IPS-18a (cell line): ENCODE results near the gene HSPA1L.
"Not testable (repeated sequence)": the region's sequence is repeated elsewhere in the genome, so short reads cannot be mapped to it uniquely, and the experiment has no call there.

Experiments used
- H3K27ac ChIP-seq: one replicate; pipeline ENCODE4 v1.5.1; 2013; ENCODE audit warnings: low read length
- H3K27me3 ChIP-seq: one replicate; pipeline ENCODE4 v1.6.1; 2013; ENCODE audit warnings: mild to moderate bottlenecking, low read length; ENCODE audit not compliant: control insufficient read depth, insufficient read depth
- H3K36me3 ChIP-seq: one replicate; pipeline ENCODE4 v1.6.1; 2013; ENCODE audit warnings: low read depth, low read length; ENCODE audit not compliant: control insufficient read depth
- H3K4me1 ChIP-seq: one replicate; pipeline ENCODE4 v1.6.1; 2013; ENCODE audit warnings: low read depth, low read length; ENCODE audit not compliant: control insufficient read depth
- H3K4me3 ChIP-seq: one replicate; pipeline ENCODE4 v1.5.1; 2013; ENCODE audit warnings: low read length
- H3K9ac ChIP-seq: one replicate; pipeline ENCODE4 v1.6.1; 2013; ENCODE audit warnings: mild to moderate bottlenecking, low read length, moderate library complexity
- H3K9me3 ChIP-seq: one replicate; pipeline ENCODE4 v1.6.1; 2013; ENCODE audit warnings: low read depth, low read length; ENCODE audit not compliant: control insufficient read depth

HSPA1L gene

DNA sequence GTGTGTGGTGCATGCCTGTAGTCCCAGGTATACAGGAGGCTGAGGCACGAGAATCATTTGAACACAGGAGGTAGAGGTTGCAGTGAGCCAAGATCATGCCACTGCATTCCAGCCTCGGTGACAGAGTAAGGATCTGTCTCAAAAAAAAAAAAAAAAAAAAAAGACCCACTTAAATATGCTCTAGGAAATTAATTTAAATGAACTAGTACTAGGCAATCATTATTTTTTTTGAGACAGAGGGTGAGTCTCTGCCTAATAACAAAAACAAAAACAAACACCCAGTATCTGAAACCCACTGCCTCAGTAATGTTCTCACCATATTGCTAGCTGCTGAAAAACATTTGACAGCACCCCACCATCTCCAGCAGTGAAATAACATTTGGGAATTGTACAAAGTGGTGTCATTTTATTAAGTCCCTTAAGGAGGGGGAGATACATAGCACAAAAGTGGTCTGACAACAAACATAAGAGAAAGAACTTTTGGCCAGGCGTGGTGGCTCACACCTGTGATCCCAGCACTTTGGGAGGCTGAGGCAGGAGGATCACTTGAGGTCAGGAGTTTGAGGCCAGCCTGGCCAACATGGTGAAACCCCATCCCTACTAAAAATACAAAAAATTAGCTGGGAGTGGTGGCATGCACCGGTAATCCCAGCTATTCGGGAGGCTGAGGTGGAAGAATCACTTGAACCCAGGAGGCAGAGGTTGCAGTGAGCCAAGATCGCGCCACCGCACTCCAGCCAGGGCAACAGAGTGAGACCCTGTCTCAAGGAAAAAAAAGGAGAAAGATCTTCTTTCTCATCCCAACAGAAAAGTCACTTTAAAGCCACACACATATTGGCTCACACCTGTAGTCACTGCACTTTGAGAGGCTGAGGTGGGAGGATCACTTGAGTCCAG lies 13.8 kb downstream of the HSPA1L start:
- not testable (repeated sequence) for H3K9me3 ChIP-seq, H3K4me1 ChIP-seq, H3K27ac ChIP-seq, H3K27me3 ChIP-seq, H3K4me3 ChIP-seq, H3K9ac ChIP-seq
- peaks cover 16% of the 10 kb centered on the region for H3K36me3 ChIP-seq

DNA sequence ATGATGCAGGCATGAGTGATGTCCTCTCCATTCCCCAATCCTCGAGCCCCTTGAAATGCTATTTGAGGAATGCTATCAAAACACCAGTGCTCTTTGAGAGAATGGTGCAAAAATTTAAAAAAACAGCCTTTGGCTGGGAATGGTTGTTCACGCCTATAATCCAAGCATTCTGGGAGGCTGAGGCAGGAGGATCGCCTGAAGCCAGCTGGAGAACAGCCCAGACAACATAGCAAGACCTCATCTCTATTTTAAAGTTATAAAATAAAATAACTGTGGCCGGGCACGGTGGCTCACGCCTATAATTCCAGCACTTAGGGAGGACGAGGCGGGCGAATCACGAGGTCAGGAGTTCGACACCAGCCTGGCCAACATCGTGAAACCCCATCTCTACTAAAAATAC lies 15.3 kb downstream of the HSPA1L start:
- Histone ChIP-seq H3K36me3 (peaks cover 16% of the 10 kb centered on the region), H3K27ac (no peak overlapping the region)

DNA sequence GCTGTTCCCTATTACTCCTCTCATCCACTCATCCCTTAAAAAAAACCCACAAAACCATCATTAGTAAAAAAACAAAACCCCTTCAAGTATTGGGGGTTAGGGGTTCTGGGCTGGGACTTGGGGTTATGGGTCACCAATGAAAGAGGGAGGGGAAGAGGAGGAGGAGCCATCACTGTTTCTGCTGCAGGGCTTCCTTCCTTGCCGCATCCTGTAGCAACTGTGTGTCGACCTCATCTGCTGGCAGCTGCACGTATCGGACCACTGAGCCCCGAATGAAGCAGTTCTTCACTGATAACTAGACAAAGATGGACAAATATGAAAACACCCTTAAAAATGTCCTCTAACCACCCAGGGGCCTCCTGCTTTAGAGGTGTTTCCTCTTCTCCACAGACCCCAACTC lies 17.5 kb downstream of the HSPA1L start:
- Histone ChIP-seq H3K4me1 (peaks cover 5% of the 10 kb centered on the region), H3K9me3 (no peaks in the 10 kb centered on the region), H3K27ac (no peak overlapping the region), H3K9ac (no peak overlapping the region), H3K4me3 (no peak overlapping the region), H3K27me3 (no peaks in the 10 kb centered on the region), H3K36me3 (peaks cover 13% of the 10 kb centered on the region)

More for the DNA sequence above, 15.3 kb downstream of the HSPA1L start:
- Histone ChIP-seq H3K9me3 (no peaks in the 10 kb centered on the region), H3K4me3 (no peak overlapping the region), H3K4me1 (no peaks in the 10 kb centered on the region), H3K27me3 (no peaks in the 10 kb centered on the region), H3K9ac (no peak overlapping the region)

DNA sequence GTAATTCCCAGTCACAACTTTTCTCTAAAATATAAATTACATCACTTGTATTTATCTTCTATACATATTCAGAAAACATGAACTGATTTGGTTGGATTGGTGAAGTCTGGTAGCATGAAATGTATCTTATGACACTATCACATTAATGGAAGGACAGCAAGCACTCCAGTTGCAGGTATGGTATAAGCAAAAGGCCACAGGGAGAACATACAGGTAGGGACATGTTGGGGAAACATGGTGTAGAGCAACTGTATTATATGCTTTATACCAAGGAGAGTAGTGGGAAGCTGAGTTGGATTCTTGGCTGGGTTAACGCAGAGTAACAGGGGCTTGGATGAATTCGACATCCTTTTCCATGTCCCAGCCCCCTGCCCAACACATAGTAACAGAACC lies 18.1 kb downstream of the HSPA1L start:
- no peaks in the 10 kb centered on the region for H3K9me3 ChIP-seq
- no peaks in the 10 kb centered on the region for H3K27me3 ChIP-seq
- no peak overlapping the region for H3K4me3 ChIP-seq
- peaks cover 5% of the 10 kb centered on the region for H3K4me1 ChIP-seq
- H3K9ac ChIP-seq, result no peak overlapping the region
- H3K36me3 ChIP-seq, result peaks cover 19% of the 10 kb centered on the region
- H3K27ac ChIP-seq, result no peak overlapping the region

DNA sequence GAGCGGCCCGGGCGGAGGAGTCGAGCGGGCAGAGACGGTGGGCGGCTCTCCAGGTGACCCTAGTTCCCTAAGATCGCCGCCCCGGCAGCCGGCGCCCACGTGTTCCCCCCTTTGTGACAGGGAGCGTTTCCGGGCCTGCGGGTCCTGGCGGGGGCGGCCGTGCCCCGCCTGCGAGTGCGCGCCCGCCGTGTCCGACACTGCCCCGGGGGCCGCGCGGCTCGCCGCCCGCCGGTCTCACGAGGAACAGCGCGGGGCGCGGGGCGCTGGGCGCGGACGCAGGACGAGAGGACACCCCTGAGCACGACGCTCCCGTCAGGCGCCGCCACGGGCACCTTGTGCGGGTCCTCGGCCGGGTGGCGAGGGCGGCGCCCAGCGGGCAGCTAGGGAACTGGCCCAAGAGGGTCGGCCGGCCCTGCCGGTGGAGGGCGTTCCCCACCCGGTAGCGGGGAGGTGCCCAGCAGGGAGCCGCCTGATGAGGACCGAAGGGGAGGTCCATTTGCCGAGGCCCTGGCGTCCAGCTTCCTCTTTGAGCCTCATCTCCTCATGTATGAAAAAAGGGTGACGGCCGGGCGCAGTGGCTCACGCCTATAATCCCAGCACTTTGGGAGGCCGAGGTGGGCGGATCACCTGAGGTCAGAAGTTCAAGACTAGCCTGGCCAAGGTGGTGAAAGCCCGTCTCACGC lies 19.3 kb downstream of the HSPA1L start, which contains the start of gene VARS1:
TSS of gene VARS1 (minus strand) at position 137 of the 683 bp plus-strand sequence. CDS start 535 bp downstream, outside the sequence.
- H3K36me3 ChIP-seq, result peaks cover 23% of the 10 kb centered on the region
- H3K4me1 ChIP-seq, result peaks cover 5% of the 10 kb centered on the region
- peak within 1 kb of the TSS; percentile 99 for H3K9ac ChIP-seq
- no peaks in the 10 kb centered on the region for H3K9me3 ChIP-seq
- H3K27me3 ChIP-seq, result no peaks in the 10 kb centered on the region
- peak within 1 kb of the TSS; percentile 81 for H3K27ac ChIP-seq
- H3K4me3 ChIP-seq, result peak within 1 kb of the TSS; percentile 100

DNA sequence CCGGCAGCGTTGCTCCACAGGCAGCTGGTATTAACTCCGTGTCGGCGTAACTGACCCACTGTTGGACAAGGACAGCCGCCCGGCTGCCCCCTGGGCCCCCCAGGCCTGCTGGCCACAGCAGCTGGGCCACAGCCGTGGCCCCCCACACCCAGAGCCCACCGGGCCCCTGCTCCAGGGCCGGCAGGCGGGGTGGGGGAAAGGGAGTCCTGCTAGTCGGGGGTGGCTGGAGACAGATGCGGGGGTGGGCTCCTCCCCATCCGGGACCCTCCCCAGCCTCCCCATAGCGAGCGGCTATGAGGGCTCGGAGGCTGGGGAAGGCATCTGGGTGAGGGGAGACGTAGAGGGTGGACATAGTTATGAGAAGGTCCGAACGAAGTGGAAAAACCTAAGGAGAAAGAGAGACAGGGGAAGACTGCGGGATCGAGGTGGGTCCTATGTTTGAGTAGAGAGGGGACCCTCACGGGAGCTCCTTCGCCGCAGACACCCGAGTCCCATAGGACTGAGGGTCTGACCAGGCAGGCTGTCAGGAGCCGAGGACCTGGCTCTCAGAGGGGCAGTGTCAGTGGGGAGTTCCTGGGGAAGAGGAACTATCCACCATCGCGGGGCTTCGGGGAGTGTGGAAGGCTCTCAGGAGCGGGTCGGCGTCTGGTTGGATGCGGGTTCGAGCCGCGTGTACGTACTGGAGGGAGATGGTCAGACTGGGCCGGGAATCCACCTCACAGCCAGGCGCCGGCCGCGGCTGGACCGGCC lies 20.0 kb downstream of the HSPA1L start:
- Histone ChIP-seq H3K9ac (peak overlapping the region; percentile 99), H3K27me3 (no peaks in the 10 kb centered on the region), H3K4me1 (peaks cover 5% of the 10 kb centered on the region), H3K36me3 (peaks cover 30% of the 10 kb centered on the region), H3K27ac (peak overlapping the region; percentile 81), H3K9me3 (no peaks in the 10 kb centered on the region), H3K4me3 (peak overlapping the region; percentile 100)

DNA sequence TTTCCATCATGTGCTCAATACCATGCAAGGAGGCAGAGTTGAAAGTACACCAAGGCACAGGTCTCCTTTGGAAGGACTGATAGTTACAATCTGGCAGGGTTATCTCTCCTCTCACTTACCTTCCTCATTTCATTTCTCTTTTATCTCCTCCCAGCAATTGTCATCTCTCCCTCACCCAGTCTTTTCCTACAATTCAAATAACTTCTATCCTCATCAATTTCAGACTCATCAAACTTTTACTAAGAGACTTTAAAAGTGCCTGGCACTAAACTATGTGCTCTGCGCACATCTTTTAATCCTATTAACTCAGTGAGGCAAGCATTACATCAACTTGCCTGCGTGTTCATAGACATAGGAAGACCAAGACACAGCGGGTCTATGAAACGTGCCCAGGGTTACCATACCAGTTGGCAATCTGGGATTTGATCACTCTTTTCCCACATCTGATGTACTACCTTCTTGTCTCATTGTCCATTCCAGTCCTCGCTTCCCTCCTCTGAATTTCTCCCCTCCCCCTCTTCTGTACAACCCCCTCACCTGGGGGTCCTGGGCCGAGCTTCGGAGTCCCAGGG lies 20.7 kb downstream of the HSPA1L start:
- H3K9me3 ChIP-seq, result no peaks in the 10 kb centered on the region
- H3K4me3 ChIP-seq, result peak overlapping the region; percentile 100
- peaks cover 34% of the 10 kb centered on the region for H3K36me3 ChIP-seq
- H3K9ac ChIP-seq, result peak overlapping the region; percentile 99
- H3K27ac ChIP-seq, result no peak overlapping the region
- no peaks in the 10 kb centered on the region for H3K27me3 ChIP-seq
- peaks cover 5% of the 10 kb centered on the region for H3K4me1 ChIP-seq

DNA sequence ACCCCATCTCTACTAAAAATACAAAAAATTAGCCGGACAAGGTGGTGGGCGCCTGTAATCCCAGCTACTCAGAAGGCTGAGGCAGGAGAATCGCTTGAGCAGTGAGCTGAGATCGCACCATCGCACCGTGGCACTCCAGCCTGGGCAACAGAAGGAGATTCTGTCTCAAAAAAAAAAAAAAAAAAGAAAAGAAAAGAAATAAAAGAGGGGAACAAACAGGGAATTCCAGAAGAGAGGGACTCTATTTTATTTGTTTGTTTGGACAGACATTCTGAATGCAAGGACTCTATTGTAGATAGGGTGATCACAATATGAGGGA lies 21.2 kb downstream of the HSPA1L start:
- not testable (repeated sequence) for H3K27ac ChIP-seq, H3K9me3 ChIP-seq, H3K4me1 ChIP-seq, H3K9ac ChIP-seq, H3K27me3 ChIP-seq
- peak overlapping the region; percentile 100 for H3K4me3 ChIP-seq
- peaks cover 37% of the 10 kb centered on the region for H3K36me3 ChIP-seq

DNA sequence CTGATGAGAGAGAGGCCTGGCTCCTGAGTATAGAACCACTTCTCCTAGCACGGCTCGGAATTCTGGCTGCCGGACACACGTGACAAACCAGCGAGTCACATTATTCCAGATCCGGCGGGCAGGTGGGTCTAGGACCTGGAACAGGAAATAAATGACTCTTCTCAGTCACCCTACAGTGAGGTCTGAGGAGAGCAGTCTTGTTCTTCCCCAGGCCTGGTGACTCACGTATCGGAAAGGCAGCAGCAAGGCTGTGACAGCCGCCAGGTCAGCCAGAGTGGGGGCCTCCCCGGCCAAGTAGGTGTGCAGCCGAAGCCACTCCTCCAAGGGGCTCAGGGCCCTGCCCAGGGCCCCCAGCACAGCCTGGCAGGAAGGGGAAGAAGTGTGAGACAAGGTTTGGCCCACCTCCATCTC lies 22.3 kb downstream of the HSPA1L start:
- peaks cover 33% of the 10 kb centered on the region for H3K36me3 ChIP-seq
- no peak overlapping the region for H3K9ac ChIP-seq
- H3K9me3 ChIP-seq, result no peaks in the 10 kb centered on the region
- no peaks in the 10 kb centered on the region for H3K27me3 ChIP-seq
- no peak overlapping the region for H3K27ac ChIP-seq
- peaks cover 5% of the 10 kb centered on the region for H3K4me1 ChIP-seq
- H3K4me3 ChIP-seq, result no peak overlapping the region

DNA sequence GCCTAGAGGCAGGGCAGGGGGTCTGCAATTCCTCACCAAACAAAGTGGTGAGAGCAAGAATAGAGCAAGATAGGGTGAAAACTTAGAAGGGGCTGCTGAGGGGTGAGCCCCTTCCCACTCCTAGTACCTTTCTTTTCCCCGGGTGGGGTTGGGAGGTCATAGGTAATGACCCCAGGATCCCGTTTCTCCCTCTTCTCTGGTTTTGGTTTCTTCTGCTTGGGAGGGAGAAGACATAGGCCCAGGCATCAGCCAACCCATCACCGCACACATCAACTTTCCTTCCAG lies 23.1 kb downstream of the HSPA1L start:
- Histone ChIP-seq H3K4me1 (peaks cover 5% of the 10 kb centered on the region), H3K9ac (no peak overlapping the region), H3K36me3 (peaks cover 29% of the 10 kb centered on the region), H3K9me3 (no peaks in the 10 kb centered on the region), H3K27ac (no peak overlapping the region), H3K27me3 (no peaks in the 10 kb centered on the region), H3K4me3 (no peak overlapping the region)

DNA sequence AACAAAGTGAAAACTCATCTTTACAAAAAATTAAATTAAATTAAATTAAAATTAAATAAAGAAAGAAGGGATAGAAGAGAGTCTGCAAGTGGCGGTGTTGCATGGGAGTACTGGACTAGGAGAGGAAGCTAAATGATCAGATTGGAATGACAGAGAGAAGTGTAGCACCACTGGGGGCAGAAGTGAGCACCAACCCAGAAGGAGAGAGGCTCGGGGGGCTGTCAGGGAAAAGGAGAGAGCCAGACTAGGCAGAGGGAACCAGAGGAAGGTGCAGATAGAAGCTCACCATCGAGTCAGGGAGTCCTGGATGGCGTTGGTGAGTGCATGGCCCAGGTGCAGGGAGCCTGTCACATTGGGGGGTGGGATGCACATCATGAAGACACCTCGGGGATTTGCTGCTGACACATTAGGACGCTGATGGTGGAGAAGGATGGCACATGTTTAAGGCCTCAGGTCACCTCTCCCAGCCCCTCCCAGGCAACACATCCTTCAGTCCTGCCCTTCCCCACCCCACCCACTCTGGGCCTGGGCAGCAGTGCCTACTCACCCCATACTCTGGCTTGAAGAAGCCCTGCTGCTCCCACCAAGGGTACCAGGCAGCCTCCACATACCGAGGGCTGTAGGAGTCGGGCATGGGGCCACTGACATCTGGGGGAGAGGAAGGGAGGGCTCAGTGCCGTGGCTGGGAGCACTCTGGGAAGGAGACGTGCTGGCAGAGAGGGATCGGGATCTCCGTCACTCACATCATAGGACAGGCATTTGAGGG lies 23.6 kb downstream of the HSPA1L start:
- H3K4me1 ChIP-seq, result peaks cover 5% of the 10 kb centered on the region
- H3K9me3 ChIP-seq, result no peaks in the 10 kb centered on the region
- H3K4me3 ChIP-seq, result no peak overlapping the region
- peaks cover 33% of the 10 kb centered on the region for H3K36me3 ChIP-seq
- no peak overlapping the region for H3K9ac ChIP-seq
- no peak overlapping the region for H3K27ac ChIP-seq
- H3K27me3 ChIP-seq, result no peaks in the 10 kb centered on the region
